Measurements from ENCODE around the gene RAB4A.
A peak's percentile ranks its signal among the peaks of the same experiment; 100 is the strongest.

RAB4A gene, protein sequence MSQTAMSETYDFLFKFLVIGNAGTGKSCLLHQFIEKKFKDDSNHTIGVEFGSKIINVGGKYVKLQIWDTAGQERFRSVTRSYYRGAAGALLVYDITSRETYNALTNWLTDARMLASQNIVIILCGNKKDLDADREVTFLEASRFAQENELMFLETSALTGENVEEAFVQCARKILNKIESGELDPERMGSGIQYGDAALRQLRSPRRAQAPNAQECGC

DNA sequence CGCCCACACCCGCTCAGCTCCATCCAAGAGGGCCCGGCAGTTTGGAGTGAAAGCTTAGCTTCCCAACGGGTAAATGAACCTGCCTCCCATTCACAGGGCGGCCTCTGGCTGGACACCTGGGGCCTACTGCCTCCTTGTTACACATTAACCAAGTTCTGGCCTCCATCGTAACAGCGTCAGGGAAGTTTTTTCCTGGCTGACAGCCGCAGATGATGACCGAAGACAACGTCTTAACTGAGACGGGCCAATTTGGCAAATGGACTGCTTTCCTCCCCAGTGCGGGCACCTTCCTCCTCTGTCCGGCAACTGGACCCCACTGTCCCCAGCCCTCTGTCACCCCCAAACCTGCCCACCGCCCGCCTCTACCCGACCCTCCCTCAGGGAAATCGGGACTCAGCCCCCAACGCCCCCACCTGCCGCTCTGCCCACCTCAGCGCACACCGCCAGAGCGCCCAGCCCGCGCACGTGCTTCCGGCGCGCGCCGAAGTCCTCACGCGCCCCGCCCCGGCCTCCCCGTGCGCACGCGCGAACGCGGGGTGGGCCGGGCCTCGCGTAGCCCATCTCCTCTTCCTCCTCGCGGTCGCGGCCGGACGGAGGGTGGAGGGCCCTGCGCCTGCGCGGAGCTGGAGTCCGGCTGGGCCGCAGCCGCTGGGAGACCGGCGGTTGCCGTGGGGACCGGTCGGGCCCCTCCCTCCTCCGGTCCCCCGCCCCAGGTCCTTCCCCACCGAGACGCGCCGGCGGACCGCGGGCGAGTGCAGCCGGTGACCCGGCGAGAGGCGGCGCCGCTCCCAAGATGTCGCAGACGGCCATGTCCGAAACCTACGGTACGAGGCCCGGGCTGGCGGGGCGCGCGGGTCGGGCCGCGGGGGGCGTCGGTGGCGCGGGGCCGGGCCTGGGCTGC is at the start of gene RAB4A:
RAB4A (plus strand) TSS at position 565 of the 901 bp plus-strand sequence; CDS start at position 794, 229 bp downstream.
- peak in 3 of 4 experiments; percentile 40 to 65 (median 50) for DNase-seq

GRCh38 chr1:229222081-229222480 is 48.8 kb upstream of the RAB4A start:
- no peak for DNase-seq

DNA sequence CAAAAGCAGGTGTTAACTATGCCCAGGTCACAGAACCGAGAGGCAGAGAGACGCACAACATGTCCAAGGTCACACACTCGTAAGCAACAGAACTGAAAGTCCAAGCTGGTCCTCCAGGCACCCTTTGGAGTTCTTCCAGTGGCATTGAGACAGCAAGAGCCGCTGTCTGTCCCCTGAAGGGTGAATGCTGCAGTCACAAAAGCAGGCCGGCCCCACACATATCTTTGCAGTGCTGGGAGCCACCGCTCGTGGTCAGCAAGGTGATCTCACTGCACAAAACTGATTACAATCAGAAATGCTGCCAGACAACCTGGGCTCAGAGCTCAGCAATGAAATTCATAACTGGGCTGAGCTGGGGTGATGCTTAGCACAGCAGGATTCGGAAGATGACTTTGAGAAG is 47.4 kb upstream of the RAB4A start:
- DNase-seq: no peak

- DNase-seq: no peak
These were observed 46.6 kb upstream of the RAB4A start for GRCh38 chr1:229224308-229224707.

GRCh38 chr1:229225331-229225782 is 45.6 kb upstream of the RAB4A start:
- DNase-seq: no peak

GRCh38 chr1:229226796-229227195 is 44.1 kb upstream of the RAB4A start:
- DNase-seq: no peak

GRCh38 chr1:229227298-229227919 is 43.5 kb upstream of the RAB4A start:
- DNase-seq: peak; percentile 63 to 79 (median 74)

DNA sequence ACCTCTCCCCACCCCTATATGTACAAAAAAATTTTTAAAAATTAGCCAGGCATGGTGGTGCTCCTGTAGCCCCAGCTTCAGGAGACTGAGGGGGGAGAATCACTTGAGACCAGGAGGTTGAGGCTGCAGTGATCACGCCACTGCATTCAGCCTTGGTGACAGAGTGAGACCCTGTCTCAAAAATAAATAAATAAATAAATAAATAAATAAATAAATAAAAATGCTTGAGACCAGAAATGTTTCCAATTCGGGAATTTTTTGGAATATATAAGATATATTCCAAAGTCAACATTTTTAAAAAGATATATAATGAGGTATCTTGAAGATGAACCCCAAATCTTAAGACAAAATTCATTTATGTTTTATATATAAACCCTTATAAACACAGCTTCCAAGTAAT is 42.4 kb upstream of the RAB4A start:
- DNase-seq: no peak

GRCh38 chr1:229229137-229229720 is 41.7 kb upstream of the RAB4A start:
- no peak for DNase-seq

- DNase-seq: no peak
These were observed 41.2 kb upstream of the RAB4A start for GRCh38 chr1:229229721-229230139.

- no peak for DNase-seq
These were observed 40.6 kb upstream of the RAB4A start for GRCh38 chr1:229230140-229230892.

DNA sequence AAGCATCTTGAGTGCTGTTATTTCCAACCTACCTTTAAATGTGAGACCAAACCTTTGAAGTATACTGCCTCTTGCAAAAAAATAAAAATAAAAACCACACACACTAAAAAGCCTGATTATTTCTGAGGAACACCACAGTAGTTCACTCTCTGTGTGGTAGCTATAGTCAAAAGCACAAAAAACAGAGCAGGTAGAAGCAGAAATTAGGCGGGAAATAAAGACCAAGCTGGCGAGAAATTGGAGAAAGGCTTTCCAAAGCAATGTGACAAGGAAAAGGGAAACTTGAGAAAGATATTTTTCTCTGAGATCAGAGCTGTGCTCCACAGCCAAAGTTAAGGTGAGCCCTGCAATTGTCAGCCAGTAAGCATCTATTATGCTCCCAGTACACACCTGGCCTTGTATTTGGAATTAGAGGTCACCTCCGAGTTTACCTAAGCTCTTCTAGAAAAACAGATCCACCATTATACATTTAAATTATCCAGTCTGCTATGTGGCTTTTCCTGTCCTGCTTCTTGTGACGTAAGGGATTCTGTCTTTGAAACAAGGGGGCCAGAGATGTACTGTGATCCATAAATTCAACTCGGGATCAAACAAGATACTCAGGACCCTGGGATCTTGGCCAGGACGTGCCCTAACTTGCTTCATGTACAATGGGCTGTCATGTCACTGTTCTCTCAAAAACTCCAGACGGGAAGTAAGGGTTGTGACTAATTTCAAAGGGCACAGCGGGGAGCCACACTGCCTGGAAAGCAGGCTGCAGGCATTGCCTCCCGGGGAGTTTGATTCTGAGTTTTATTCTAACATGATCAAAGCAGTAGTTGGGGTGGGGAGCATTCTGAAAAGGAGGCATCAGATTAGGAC is 39.8 kb upstream of the RAB4A start:
- DNase-seq: no peak

DNA sequence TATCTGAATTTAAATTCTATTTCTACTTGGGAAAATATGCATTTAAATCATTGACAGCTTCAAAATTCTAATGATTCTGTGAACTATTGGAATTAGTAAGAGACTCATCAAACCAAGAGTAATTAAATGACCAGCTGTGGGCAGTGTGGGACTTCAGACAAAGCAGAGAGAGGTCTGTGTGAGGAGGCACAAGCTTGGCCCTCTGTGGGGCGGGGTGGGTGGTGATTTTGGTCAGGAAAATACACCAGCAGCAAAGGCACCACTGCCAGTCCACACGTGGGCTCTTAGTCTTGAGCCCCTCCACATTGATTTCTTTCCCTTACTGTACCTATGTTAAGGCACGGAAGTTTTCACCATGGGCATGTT is 39.2 kb upstream of the RAB4A start:
- no peak for DNase-seq

DNA sequence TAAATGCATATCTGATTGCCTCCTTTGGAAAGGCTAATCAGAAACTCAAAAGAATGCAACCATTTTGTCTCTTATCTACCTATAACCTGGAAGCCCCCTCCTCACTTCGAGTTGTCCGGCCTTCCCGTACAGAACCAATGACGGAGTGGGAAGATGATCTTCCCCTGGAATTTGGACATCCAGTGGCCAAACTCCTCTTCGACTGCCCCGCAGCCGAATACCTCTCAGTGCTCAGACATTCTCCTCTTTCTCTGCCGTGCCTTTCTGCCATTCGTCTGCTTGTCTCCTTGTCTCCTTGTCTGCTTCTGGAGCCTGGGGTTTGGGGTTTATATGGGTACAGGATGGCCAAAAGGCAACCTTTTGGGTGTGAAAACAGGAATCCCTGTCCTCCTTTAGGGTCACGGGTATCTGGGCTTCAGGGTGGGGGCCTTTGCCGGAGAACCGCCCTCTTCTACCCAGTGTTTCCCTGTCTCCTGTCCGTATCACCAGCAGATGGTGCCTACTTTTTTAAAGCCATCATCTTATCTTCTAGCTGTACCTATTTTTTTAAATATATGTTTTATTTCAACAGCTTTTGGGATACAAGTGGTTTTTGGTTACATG is 35.9 kb upstream of the RAB4A start:
- DNase-seq: no peak

- no peak for DNase-seq
These were observed 33.6 kb upstream of the RAB4A start for GRCh38 chr1:229237320-229237719.

DNA sequence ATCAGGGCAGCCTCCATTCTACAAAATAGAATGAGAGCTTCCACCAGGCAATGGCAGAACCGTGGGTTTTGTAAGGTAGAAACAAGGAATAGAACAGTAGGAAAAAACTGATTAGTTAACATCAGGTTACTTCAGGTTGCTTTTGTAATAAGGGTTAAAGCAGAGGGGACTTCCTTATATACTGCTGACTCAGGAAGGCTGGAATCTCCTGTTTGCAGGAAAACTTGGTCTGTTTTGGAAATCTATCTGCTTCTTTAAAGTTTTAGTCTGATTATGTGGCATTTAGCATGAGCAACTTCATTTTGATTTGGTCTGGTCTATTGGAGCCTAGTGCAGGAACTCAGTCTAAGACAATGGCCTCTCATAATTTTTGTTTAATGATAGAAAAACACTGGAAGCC is 32.7 kb upstream of the RAB4A start:
- no peak for DNase-seq

DNA sequence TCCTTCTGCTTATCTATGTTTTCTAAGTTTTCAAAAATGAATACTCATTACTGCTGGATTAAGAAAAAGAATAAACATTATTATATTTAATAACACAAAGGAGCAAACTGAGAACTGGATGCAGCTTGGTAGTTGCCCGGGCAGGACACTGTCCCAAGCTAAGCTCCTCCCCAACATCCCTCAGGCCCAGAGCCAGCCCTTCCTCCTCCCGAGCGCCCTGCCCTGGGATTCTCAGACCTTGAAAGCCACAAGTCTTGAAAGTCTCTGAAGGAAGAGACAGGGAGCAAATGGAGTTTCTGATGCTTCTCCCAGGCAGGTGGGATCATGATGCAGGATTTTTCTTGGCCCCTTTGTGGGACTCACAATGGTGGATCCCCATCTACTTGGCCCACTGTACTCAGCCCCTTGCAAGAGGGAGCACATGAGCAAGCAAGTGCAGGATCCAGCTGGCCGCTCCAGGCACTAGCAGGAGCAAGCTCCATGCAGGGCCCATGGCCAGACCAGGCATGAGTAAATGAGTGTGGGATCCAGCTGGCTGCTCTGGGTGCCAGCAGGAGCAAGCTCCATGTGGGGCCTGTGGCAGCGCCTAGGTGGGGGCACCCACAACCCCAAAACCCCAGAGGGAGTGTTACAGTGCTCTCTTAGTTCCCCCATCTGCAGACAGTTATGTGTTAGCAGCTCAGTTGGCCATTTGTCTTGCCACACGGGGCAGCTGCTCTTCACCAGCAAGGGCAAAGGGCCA is 32.1 kb upstream of the RAB4A start:
- no peak for DNase-seq

- no peak for DNase-seq
These were observed 30.4 kb upstream of the RAB4A start for GRCh38 chr1:229240532-229240931.

DNA sequence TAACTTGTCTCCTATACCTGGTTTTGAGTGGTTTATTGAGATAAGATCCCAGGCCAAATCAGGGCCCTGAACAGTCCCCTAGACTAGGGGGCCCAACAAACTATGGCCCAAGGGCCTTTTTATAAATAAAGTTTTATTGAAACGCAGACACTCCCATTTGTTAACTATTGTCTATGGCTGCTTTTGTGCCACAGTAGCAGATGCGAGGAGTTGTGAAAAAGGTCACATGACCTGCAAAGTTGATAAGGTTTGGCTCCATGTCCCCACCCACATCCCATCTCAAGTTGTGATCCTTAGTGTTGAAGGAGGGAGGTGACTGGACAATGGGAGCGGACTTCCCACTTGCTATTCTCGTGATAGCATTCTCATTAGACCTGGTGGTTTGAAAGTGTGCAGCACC is 29.5 kb upstream of the RAB4A start:
- DNase-seq: no peak

- no peak for DNase-seq
These were observed 27.3 kb upstream of the RAB4A start for GRCh38 chr1:229243638-229244037.
